Vagina (tissue), 2 donors: Measurements from ENCODE around the gene BICD1.

Source experiments
- POLR2AphosphoS5 ChIP-seq, 2 donors: sonication (generic); formaldehyde crosslinking; IDR thresholded peaks; one replicate each; pipeline ENCODE4 v1.9.0; 2017; ENCODE audit warnings: antibody characterized with exemption in 2 of 2, mild to moderate bottlenecking in 2 of 2, low read depth in 1 of 2; ENCODE audit not compliant: insufficient read depth in 1 of 2
- TF ChIP-seq, protein P1 (sequence below), 3 experiments: fragments of 450-650 bp in 2 of 3; fragments of 200-600 bp in 1 of 3; sonication (generic) in 1 of 3; IDR thresholded peaks; one replicate each; pipeline ENCODE4 v1.5.1; 2017 to 2019; ENCODE audit warnings: antibody characterized with exemption in 3 of 3, mild to moderate bottlenecking in 2 of 3, moderate library complexity in 2 of 3

DNA sequence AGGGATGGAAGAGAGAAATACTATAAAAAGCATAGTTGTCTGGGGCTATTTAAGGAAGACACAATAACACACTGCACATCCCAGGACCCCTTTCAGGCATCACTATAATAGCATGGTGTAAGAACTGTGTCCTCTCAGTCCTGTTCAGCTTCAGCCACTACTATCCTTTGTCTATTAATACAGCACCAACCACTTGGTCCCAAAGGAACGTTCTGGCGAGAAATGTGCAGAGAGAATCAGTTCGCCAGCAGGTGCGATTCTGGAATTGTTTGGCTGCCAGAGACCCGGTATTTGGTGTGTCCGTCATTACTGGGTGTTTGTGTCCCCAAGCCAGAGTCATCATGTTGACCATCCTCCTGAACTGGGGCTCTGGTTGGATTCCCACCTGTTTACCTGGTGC is 52.7 kb downstream of the BICD1 start:
- TF ChIP-seq, protein P1, sequence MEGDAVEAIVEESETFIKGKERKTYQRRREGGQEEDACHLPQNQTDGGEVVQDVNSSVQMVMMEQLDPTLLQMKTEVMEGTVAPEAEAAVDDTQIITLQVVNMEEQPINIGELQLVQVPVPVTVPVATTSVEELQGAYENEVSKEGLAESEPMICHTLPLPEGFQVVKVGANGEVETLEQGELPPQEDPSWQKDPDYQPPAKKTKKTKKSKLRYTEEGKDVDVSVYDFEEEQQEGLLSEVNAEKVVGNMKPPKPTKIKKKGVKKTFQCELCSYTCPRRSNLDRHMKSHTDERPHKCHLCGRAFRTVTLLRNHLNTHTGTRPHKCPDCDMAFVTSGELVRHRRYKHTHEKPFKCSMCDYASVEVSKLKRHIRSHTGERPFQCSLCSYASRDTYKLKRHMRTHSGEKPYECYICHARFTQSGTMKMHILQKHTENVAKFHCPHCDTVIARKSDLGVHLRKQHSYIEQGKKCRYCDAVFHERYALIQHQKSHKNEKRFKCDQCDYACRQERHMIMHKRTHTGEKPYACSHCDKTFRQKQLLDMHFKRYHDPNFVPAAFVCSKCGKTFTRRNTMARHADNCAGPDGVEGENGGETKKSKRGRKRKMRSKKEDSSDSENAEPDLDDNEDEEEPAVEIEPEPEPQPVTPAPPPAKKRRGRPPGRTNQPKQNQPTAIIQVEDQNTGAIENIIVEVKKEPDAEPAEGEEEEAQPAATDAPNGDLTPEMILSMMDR (IDR thresholded peaks at IDR 0.05), result no peak
- TF ChIP-seq POLR2AphosphoS5 (IDR thresholded peaks at IDR 0.05; ENCODE audit: insufficient read depth in 1 of 2, low read depth in 1 of 2), result no peak
